ENCODE data around the gene MGP.

The MGP gene

DNA sequence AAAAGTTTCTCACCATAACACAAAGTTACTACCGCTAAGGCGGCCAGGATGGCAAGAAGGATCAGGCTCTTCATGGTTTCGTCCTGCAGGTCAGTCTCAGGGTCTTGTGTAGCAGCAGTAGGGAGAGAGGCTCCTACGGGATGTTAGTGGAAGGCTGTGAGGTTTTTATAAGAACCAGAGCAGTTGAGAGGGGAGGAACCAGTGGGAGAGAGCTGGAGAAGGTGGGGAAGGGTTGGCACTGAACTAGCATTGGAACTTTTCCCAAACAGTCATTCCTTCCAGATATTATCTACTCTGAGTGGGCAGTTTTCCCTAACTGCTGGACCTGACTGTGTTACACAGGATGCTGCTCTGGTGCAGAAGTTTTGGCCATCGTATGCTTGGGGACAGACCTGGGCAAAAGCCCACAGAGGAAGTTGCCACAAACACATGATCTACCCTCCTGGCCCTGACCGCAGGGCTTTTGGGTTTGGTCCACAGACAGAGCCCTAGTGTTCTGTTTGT, at the start of gene MGP:
Gene MGP, minus strand, starts transcription at position 137 of the 504 bp plus-strand sequence. Its CDS starts 63 bp downstream, at position 74.
- TF ChIP-seq ZFX (IDR thresholded peaks at IDR 0.05; ENCODE audit: borderline replicate concordance): no peak
- TF ChIP-seq, protein P1, sequence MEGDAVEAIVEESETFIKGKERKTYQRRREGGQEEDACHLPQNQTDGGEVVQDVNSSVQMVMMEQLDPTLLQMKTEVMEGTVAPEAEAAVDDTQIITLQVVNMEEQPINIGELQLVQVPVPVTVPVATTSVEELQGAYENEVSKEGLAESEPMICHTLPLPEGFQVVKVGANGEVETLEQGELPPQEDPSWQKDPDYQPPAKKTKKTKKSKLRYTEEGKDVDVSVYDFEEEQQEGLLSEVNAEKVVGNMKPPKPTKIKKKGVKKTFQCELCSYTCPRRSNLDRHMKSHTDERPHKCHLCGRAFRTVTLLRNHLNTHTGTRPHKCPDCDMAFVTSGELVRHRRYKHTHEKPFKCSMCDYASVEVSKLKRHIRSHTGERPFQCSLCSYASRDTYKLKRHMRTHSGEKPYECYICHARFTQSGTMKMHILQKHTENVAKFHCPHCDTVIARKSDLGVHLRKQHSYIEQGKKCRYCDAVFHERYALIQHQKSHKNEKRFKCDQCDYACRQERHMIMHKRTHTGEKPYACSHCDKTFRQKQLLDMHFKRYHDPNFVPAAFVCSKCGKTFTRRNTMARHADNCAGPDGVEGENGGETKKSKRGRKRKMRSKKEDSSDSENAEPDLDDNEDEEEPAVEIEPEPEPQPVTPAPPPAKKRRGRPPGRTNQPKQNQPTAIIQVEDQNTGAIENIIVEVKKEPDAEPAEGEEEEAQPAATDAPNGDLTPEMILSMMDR (IDR thresholded peaks at IDR 0.05): no peak
- H3K27ac ChIP-seq: no peak within 1 kb of the TSS

DNA sequence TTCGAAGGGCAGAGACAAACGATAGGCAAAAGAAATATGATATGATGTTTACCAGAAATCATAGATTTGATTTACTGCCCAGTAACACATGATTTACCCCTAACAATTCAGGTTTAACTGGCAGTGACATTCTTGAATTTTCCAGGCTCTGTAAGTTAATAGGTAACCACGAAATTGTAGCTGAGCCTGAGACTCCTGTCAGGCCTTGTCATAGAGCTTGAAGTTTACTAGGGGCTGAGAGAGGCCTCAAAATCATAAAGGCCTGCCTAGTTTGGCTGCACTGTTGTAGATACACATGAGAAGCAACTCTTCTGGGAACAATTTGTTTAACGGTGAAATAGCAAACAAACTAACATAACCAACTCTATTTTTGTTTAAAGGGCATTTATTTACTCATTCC, 49.4 kb upstream of the MGP start:
- H3K27ac ChIP-seq: peak overlapping the region; percentile 48
- TF ChIP-seq, protein P1 (IDR thresholded peaks at IDR 0.05): no peak
- TF ChIP-seq ZFX (IDR thresholded peaks at IDR 0.05; ENCODE audit: borderline replicate concordance): no peak

DNA sequence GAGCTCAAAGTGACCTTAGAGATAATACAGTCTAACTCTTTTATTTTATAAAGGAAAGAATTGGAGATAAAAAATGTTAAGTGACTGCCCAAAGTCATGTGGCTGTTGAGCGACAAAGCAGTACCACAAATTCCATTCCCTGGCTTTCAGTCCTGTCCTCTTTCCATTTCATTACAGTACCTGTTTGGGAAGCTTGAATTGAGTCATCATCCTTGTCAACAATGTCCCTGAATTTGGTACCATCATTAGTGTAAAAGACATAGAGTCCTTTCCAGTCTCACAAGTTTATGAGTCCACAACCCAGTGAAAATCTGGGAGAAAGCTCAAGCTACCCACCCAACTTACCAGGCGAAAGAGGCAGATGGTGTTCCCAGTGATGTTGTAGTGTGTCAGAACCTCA, 48.9 kb upstream of the MGP start:
- TF ChIP-seq, protein P1 (IDR thresholded peaks at IDR 0.05): no peak
- TF ChIP-seq ZFX (IDR thresholded peaks at IDR 0.05; ENCODE audit: borderline replicate concordance): no peak

DNA sequence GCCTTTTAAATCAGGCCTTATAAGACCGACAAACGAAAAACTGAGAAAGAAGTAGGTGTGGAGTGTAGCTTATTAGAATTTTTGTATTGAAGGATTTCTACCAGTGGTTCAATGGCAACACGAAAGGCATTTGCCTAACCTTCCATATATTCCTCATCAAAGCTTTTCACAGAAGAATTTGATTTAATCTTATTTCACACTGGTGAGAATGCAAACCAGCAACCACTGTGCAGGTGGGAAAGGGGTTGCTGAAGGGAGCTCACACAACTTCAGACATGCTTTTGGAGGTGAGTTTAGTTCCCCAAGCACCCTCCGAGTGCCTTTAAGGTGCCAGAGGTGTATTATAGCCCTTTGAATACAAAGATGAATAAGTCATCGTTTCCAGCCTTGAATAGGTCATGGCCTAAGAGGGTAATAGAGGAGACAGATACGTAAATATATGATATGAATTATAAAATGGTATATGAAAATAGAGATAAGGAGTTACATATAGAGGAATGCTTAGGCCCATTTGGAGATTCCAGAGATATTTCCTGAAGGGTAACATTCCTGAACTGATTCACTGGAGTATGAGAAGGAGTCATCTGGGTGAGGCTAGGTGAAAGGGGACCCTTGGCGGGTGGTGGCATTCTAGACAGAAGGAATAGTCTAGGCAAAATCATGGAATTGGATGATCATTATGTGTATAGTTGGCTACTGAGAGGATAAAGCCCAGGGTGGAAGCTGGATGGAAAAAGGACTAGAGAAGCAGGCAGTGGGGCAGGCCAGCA, 46.3 kb upstream of the MGP start:
- H3K27ac ChIP-seq: no peak overlapping the region
- TF ChIP-seq ZFX (IDR thresholded peaks at IDR 0.05; ENCODE audit: borderline replicate concordance): no peak
- TF ChIP-seq, protein P1 (IDR thresholded peaks at IDR 0.05): no peak

More for the DNA sequence above, 48.9 kb upstream of the MGP start:
- peak overlapping the region; percentile 48 for H3K27ac ChIP-seq

DNA sequence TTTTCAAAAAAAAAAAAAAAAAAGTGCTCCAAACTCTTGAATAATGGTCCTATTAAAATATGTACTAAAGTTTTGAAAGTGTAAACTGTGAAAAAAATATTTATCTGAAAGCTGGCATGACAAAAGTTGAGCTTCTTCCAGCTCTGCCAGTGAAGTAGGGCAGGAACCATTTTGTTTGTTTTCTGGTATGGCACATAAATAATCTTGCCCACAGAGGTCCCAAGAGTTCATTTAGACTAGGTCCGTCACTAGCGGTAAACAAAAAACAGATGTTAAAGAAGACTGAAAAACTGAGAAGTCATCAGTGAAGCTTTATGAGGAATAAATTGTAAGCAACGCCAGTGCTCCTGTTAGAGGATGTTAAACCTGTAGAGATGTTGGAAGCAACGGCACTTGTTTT, 45.7 kb upstream of the MGP start:
- TF ChIP-seq ZFX (IDR thresholded peaks at IDR 0.05; ENCODE audit: borderline replicate concordance): no peak
- TF ChIP-seq, protein P1 (IDR thresholded peaks at IDR 0.05): no peak
- H3K27ac ChIP-seq: no peak overlapping the region

DNA sequence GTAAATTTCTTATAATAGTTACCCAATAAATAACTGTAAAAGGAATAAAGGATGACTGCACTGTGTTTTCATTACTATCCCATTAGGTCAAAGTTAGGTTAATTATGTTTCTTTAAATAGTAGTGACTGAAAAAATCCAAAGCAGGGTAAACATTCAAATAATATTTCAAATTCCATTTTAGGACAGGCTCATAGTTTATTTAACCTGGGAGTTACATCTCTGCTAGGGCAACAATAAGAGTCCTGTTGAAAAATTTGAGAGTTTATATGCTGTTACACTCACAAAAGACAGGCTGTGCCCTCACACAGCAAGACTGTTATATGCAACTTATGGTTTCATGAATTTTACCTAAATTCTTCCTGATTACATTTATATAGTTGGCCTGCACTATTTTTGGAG, 44.6 kb upstream of the MGP start:
- no peak overlapping the region for H3K27ac ChIP-seq
- TF ChIP-seq ZFX (IDR thresholded peaks at IDR 0.05; ENCODE audit: borderline replicate concordance): no peak
- TF ChIP-seq, protein P1 (IDR thresholded peaks at IDR 0.05): no peak

DNA sequence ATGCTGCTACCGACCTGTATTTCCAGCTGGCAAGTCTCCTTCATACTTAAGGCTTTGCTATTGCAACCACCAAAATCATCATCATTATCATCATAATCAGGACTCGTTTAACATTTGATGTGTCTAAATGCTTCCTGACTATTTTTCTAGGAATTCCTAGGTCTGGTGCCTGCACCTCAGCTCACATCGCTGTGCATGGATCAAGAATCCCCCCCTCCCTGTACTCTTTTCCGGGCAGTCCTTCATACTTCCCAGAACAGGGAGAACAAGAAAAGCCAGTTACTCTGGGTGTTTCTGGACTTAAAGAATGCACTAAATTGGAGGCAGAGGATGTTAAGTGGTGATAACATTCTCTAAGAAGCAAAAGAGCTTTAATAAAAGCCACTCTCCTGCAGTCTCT, 43.3 kb upstream of the MGP start:
- TF ChIP-seq ZFX (IDR thresholded peaks at IDR 0.05; ENCODE audit: borderline replicate concordance): no peak
- TF ChIP-seq, protein P1 (IDR thresholded peaks at IDR 0.05): no peak
- no peak overlapping the region for H3K27ac ChIP-seq

All from 22Rv1 (cell line).